Eye (tissue), 1 donor: ENCODE results near the gene TAS2R19.

Experiments used
- DNase-seq: peaks from one replicate; pipeline ENCODE4 v3.0.0-alpha.2; 2015

The TAS2R19 gene

DNA sequence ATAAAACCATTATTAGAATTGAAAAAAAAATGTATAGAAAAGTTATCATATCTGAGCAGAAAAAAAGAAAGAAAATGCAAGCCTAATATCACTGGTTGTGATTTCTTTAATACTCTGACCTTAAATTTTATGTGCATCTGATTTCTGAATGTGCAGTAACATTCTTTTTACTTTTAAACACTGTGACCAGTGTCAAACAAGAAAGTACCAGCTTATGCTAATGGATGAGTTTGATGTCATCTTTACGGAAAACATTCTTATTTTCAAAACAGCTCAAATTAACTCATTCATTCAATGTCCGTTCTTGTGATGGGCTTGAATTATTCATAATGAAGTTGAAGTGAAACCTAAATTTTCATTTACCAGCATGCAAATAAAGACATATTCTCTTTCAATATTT, 35.6 kb downstream of the TAS2R19 start, which contains the start of gene TAS2R50:
Gene TAS2R50, minus strand, starts transcription at position 101 of the 400 bp plus-strand sequence. Its CDS starts 52 bp downstream, at position 49.
- no peak for DNase-seq

DNA sequence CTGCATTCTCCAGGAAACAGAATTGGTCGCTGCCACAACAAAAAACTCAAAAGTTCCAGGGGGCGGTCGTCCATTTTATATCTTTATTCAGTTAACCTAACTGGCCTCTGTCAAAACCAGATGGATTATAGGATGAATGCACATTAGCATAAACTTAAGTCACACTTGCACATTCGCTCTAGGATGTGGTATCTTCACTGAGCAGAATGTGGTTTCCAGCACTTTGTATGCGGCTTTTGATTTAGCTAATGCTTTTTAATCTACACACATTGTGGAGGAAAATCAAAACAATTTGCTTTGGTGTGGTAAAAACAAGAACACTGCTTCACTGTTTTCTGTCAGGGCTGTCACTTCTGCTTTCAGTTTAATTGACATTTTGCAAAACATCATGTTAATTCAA, 40.2 kb downstream of the TAS2R19 start:
- no peak for DNase-seq

DNA sequence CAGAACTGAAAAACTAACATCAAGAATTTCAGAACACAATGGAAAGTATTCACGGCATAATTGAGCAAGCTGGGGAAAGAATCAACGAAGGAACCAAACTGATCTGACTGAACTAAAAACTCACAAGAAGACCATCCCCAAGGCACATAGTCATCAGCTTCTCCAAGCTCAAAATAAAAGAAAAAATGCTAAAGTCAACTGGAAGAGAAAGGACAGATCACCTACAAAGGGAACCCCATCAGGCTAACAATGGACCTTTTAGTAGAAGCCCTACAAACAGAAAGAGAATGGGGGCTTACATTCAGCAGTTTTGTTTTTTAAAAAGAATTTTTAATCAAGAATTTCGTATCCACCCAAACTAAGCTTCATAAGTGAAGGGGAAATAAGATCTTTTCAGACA, 47.5 kb downstream of the TAS2R19 start:
- DNase-seq = no peak
